WTC11 (cell line): ENCODE measurements around the gene MUC4. TPM values are rescaled to one million over a fixed set of nuclear protein-coding genes. Genes with fewer than 3 reads are reported as not detected.

Source experiments
- ATAC-seq: fragments of 200-7000 bp; cut with Tn5 transposase; 2 replicates; pipeline ENCODE4 v1.10.0; 2021; ENCODE audit warnings: mild to moderate bottlenecking, moderate library complexity
- CTCF ChIA-PET: fragments of 300-600 bp; sonication (Branson Sonifier 250); formaldehyde crosslinking; loops from one replicate; lab custom pipeline; 2021; ENCODE audit warnings: antibody characterized with exemption; lab: Charles Lee
- POLR2A ChIA-PET: fragments of 350-600 bp; sonication (Branson Sonifier 250); formaldehyde crosslinking; loops from one replicate; lab custom pipeline; 2021; ENCODE audit warnings: antibody characterized with exemption; lab: Charles Lee
- DNase-seq: peaks from one replicate; pipeline ENCODE4 v3.0.0; 2021; ENCODE audit warnings: low spot score
- H3K27ac Mint-ChIP-seq: 2 replicates; pipeline ENCODE4 v1.8.0; 2021; ENCODE audit warnings: mixed read lengths
- H3K27me3 Mint-ChIP-seq: 2 replicates; pipeline ENCODE4 v1.8.0; 2021; ENCODE audit warnings: low read depth, mild to moderate bottlenecking, moderate library complexity, mixed read lengths
- H3K36me3 Mint-ChIP-seq: 2 replicates; pipeline ENCODE4 v1.8.0; 2021; ENCODE audit warnings: mixed read lengths
- H3K4me1 Mint-ChIP-seq: 2 replicates; pipeline ENCODE4 v1.8.0; 2022; ENCODE audit warnings: mixed read lengths
- H3K4me3 Mint-ChIP-seq: 2 replicates; pipeline ENCODE4 v1.8.0; 2021; ENCODE audit warnings: mild to moderate bottlenecking, moderate library complexity, mixed read lengths
- H3K9me3 Mint-ChIP-seq: 2 replicates; pipeline ENCODE4 v1.8.0; 2021; ENCODE audit warnings: mixed read lengths
- CBFB ChIP-seq: sonication (generic); formaldehyde crosslinking; IDR thresholded peaks from 2 replicates; pipeline ENCODE4 v1.8.1; 2022; ENCODE audit warnings: mild to moderate bottlenecking, low read depth, missing genetic modification reagents
- CREB1 ChIP-seq: sonication (generic); formaldehyde crosslinking; IDR thresholded peaks from 2 replicates; pipeline ENCODE4 v1.8.0; 2023; ENCODE audit warnings: mild to moderate bottlenecking, missing genetic modification reagents
- E2F4 ChIP-seq: sonication (generic); formaldehyde crosslinking; IDR thresholded peaks from 2 replicates; pipeline ENCODE4 v1.8.1; 2022; ENCODE audit warnings: low read depth, mild to moderate bottlenecking, moderate library complexity, missing genetic modification reagents, borderline replicate concordance
- FOXJ3 ChIP-seq: sonication (generic); formaldehyde crosslinking; IDR thresholded peaks from 2 replicates; pipeline ENCODE4 v1.9.0; 2021; ENCODE audit warnings: missing genetic modification reagents, mild to moderate bottlenecking, borderline replicate concordance
- MXD4 ChIP-seq: fragments of 250-450 bp; sonication (Bioruptor Pico); IDR thresholded peaks from 2 replicates; pipeline ENCODE4 v1.8.0; 2021; ENCODE audit warnings: mild to moderate bottlenecking, moderate library complexity, borderline replicate concordance
- PRRX2 ChIP-seq: fragments of 250-450 bp; sonication (Bioruptor Pico); IDR thresholded peaks from 2 replicates; pipeline ENCODE4 v1.8.0; 2021; ENCODE audit warnings: mild to moderate bottlenecking
- RORB ChIP-seq: fragments of 250-450 bp; sonication (Bioruptor Pico); IDR thresholded peaks from 2 replicates; pipeline ENCODE4 v1.9.0; 2021; ENCODE audit warnings: mild to moderate bottlenecking
- SMAD3 ChIP-seq: sonication (generic); formaldehyde crosslinking; IDR thresholded peaks from 2 replicates; pipeline ENCODE4 v1.8.0; 2022; ENCODE audit warnings: missing genetic modification reagents, mild to moderate bottlenecking, borderline replicate concordance
- TCF7 ChIP-seq: sonication (generic); formaldehyde crosslinking; IDR thresholded peaks from 2 replicates; pipeline ENCODE4 v1.8.0; 2022; ENCODE audit warnings: mild to moderate bottlenecking, low read depth, missing genetic modification reagents, moderate library complexity
- TEAD4 ChIP-seq: sonication (generic); formaldehyde crosslinking; IDR thresholded peaks from 2 replicates; pipeline ENCODE4 v1.8.0; 2022; ENCODE audit warnings: mild to moderate bottlenecking, missing genetic modification reagents
- ZBTB43 ChIP-seq: sonication (generic); formaldehyde crosslinking; IDR thresholded peaks from 2 replicates; pipeline ENCODE4 v1.8.1; 2023; ENCODE audit warnings: mild to moderate bottlenecking, missing genetic modification reagents
- ZNF121 ChIP-seq: sonication (generic); formaldehyde crosslinking; IDR thresholded peaks from 2 replicates; pipeline ENCODE4 v1.8.0; 2023; ENCODE audit warnings: missing genetic modification reagents
- ZNF512 ChIP-seq: sonication (generic); formaldehyde crosslinking; IDR thresholded peaks from 2 replicates; pipeline ENCODE4 v1.8.1; 2022; ENCODE audit warnings: missing genetic modification reagents, borderline replicate concordance
- total RNA-seq: library from RNA; stranded (reverse); gene quantifications from 3 replicates; pipeline ENCODE4 v1.2.3, GENCODE V29; 2021
- TF ChIP-seq, protein P1 (sequence below): sonication (generic); formaldehyde crosslinking; IDR thresholded peaks from 2 replicates; pipeline ENCODE4 v1.8.1; 2023; ENCODE audit warnings: mild to moderate bottlenecking, missing genetic modification reagents, borderline replicate concordance
- TF ChIP-seq, protein P2 (sequence below): fragments of 250-450 bp; sonication (Bioruptor Pico); IDR thresholded peaks from 2 replicates; pipeline ENCODE4 v1.9.0; 2021; ENCODE audit warnings: mild to moderate bottlenecking
- TF ChIP-seq, protein P3 (sequence below): sonication (generic); formaldehyde crosslinking; IDR thresholded peaks from 2 replicates; pipeline ENCODE4 v1.8.0; 2022; ENCODE audit warnings: mild to moderate bottlenecking, missing genetic modification reagents
- TF ChIP-seq, protein P4 (sequence below): fragments of 250-450 bp; sonication (Bioruptor Pico); conservative IDR thresholded peaks from 2 replicates; pipeline ENCODE4 v1.9.0; 2021; ENCODE audit warnings: mild to moderate bottlenecking

Gene MUC4
- total RNA-seq, 1 experiment from 2014 or later: 2.1 TPM

DNA sequence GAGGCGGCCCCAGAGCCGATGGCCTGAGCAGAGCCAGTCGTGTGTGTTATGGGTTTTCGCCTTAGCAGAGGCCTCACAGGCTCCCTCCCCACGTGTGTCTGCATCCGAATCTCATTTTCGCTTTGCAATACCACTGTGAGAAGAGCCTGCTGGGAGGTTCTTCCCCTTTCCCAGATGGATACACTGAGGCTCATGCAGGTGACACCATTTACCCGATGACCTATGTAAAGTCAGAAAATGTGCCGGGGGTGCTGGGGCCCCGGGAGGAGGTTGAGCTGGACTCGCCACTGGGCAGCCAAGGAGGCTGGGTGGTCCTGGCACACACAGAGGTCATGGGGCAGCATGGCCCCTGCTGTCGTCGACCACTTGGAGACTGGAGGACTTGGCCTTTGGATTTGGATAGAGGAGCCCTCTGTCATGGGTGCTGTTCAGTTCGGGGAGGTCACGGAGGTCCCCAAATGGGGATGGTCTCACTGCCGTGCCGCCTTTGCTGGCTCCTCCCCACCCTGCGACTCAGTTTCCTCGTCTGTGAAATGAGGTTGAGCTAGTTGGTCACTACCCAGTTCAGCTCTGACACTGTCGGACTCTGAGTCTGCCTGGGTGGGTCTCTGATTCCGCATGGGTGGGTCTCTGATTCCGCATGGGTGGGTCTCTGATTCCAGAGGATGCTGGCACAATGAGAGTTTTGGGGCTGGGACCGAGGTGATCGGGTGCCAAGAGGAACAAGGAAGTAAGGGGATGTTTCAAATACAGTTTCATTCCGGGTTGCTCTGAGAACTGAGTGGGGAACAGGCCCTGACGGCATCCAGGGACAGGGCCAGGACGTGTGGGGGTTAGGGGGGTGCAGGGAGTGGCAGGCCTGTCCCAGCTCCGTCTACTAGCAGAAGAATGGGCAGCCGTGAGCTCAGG is 23.2 kb upstream of the MUC4 start (continued):
- TF ChIP-seq, protein P1, sequence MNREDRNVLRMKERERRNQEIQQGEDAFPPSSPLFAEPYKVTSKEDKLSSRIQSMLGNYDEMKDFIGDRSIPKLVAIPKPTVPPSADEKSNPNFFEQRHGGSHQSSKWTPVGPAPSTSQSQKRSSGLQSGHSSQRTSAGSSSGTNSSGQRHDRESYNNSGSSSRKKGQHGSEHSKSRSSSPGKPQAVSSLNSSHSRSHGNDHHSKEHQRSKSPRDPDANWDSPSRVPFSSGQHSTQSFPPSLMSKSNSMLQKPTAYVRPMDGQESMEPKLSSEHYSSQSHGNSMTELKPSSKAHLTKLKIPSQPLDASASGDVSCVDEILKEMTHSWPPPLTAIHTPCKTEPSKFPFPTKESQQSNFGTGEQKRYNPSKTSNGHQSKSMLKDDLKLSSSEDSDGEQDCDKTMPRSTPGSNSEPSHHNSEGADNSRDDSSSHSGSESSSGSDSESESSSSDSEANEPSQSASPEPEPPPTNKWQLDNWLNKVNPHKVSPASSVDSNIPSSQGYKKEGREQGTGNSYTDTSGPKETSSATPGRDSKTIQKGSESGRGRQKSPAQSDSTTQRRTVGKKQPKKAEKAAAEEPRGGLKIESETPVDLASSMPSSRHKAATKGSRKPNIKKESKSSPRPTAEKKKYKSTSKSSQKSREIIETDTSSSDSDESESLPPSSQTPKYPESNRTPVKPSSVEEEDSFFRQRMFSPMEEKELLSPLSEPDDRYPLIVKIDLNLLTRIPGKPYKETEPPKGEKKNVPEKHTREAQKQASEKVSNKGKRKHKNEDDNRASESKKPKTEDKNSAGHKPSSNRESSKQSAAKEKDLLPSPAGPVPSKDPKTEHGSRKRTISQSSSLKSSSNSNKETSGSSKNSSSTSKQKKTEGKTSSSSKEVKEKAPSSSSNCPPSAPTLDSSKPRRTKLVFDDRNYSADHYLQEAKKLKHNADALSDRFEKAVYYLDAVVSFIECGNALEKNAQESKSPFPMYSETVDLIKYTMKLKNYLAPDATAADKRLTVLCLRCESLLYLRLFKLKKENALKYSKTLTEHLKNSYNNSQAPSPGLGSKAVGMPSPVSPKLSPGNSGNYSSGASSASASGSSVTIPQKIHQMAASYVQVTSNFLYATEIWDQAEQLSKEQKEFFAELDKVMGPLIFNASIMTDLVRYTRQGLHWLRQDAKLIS (CRISPR knock-in tag): no peak
- TF ChIP-seq TCF7 (no peak), ZBTB43 (no peak), SMAD3 (CRISPR knock-in tag) (no peak)
- TF ChIP-seq, protein P2, sequence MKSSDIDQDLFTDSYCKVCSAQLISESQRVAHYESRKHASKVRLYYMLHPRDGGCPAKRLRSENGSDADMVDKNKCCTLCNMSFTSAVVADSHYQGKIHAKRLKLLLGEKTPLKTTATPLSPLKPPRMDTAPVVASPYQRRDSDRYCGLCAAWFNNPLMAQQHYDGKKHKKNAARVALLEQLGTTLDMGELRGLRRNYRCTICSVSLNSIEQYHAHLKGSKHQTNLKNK (CRISPR knock-in tag): no peak

GRCh38 chr3:195829897-195830254 is 18.1 kb upstream of the MUC4 start:
- Mint-ChIP-seq H3K4me1 (no peaks in the 10 kb centered on the region), H3K27ac (no peak overlapping the region), H3K9me3 (peaks cover 6% of the 10 kb centered on the region; the same call in 1 of the 2 replicates), H3K36me3 (no peaks in the 10 kb centered on the region; the same call in none of the 2 replicates), H3K4me3 (no peak overlapping the region), H3K27me3 (no peaks in the 10 kb centered on the region)
- ChIA-PET CTCF (no interaction called here), POLR2A (no interaction called here)
- ATAC-seq (no peak), DNase-seq (no peak)
- TF ChIP-seq CREB1 (CRISPR knock-in tag): no peak
- TF ChIP-seq, protein P3, sequence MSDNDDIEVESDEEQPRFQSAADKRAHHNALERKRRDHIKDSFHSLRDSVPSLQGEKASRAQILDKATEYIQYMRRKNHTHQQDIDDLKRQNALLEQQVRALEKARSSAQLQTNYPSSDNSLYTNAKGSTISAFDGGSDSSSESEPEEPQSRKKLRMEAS: no peak
- TF ChIP-seq E2F4: no peak
- TF ChIP-seq CBFB (CRISPR knock-in tag): no peak
- no peak for TF ChIP-seq ZNF512
- TF ChIP-seq PRRX2 (CRISPR knock-in tag): no peak
- no peak for TF ChIP-seq FOXJ3 (CRISPR knock-in tag)
- no peak for TF ChIP-seq TEAD4 (CRISPR knock-in tag)
- TF ChIP-seq RORB (CRISPR knock-in tag): no peak

- no peaks in the 10 kb centered on the region for H3K27me3 Mint-ChIP-seq
- CTCF ChIA-PET: no interaction called here
- no peak overlapping the region for H3K4me3 Mint-ChIP-seq
- TF ChIP-seq MXD4 (CRISPR knock-in tag): no peak
- peak; percentile 87 for TF ChIP-seq ZNF121 (CRISPR knock-in tag)
- TF ChIP-seq, protein P4, sequence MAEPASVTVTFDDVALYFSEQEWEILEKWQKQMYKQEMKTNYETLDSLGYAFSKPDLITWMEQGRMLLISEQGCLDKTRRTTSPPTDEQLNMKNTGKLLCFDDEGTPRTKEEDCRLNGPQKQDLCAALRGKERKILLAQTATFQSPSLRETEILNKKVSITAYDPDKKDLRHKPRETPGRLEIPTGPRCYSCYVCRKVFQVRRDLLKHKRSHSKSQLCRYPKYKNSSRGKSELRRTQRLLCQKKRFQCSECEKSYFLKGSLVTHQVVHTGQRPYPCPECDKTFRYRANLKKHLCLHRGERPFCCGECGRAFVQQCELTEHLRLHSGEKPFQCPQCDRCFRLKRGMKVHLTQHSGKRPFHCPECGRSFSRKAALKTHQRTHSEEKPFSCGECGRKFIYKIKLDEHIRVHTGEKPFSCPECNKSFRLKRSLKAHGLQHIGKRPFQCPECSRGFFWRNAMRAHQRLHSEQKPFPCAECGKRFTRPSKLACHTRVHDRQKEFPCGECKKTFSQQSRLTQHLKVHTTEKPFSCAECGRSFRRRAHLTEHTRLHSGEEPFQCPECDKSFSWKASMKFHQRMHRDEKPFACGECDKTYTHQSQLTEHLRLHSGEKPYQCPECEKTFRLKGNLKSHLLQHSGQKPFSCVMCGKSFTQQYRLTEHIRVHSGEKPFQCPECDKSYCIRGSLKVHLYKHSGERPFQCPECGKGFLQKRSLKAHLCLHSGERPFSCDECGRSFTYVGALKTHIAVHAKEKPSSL (CRISPR knock-in tag): no peak
- TF ChIP-seq RORB (CRISPR knock-in tag): no peak
- H3K4me1 Mint-ChIP-seq: 0 out of 2 replicates have a peak, but pooled peaks cover 1% of the 10 kb centered on the region
- no peak overlapping the region for H3K27ac Mint-ChIP-seq
- no peaks in the 10 kb centered on the region; the same call in none of the 2 replicates for H3K36me3 Mint-ChIP-seq
- peaks cover 6% of the 10 kb centered on the region; the same call in 1 of the 2 replicates for H3K9me3 Mint-ChIP-seq
- DNase-seq (no peak), ATAC-seq (no peak)
- POLR2A ChIA-PET: no interaction called here
These were observed 17.0 kb upstream of the MUC4 start for GRCh38 chr3:195828762-195829161.
